Testis (tissue), 2 donors: ENCODE data around the gene CHST2.

Experiments
- POLR2A ChIP-seq: fragments of 450-650 bp; IDR thresholded peaks from one replicate; pipeline ENCODE4 v1.6.1; 2017; ENCODE audit warnings: antibody characterized with exemption, mild to moderate bottlenecking, moderate library complexity
- TF ChIP-seq, protein P1 (sequence below), 3 experiments: fragments of 450-650 bp in 2 of 3; fragments of 200-600 bp in 1 of 3; sonication (generic) in 1 of 3; IDR thresholded peaks; one replicate each; pipeline ENCODE4 v1.5.1; 2016 to 2019; ENCODE audit warnings: antibody characterized with exemption in 3 of 3, mild to moderate bottlenecking in 2 of 3, moderate library complexity in 1 of 3

DNA sequence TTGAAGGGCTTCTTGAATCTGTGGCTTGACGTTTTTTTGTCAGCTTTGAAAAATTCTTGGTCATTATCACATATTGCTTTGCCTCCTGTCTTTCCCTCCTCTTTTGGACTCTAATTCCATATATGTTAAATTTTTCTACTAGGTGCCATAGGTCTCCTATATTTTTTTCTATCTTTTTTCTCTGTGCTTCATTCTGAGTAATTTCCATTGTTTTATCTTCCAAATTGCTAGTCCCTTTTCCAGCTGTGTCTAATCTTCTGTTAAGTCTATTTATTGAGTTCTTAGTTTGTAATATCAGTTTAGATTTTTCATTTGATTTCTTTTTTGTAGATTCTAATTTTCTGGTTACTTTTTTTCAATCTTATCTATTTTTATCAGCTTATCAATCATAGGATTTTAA, 53.7 kb downstream of the CHST2 start:
- TF ChIP-seq, protein P1, sequence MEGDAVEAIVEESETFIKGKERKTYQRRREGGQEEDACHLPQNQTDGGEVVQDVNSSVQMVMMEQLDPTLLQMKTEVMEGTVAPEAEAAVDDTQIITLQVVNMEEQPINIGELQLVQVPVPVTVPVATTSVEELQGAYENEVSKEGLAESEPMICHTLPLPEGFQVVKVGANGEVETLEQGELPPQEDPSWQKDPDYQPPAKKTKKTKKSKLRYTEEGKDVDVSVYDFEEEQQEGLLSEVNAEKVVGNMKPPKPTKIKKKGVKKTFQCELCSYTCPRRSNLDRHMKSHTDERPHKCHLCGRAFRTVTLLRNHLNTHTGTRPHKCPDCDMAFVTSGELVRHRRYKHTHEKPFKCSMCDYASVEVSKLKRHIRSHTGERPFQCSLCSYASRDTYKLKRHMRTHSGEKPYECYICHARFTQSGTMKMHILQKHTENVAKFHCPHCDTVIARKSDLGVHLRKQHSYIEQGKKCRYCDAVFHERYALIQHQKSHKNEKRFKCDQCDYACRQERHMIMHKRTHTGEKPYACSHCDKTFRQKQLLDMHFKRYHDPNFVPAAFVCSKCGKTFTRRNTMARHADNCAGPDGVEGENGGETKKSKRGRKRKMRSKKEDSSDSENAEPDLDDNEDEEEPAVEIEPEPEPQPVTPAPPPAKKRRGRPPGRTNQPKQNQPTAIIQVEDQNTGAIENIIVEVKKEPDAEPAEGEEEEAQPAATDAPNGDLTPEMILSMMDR (IDR thresholded peaks at IDR 0.05): no peak
- no peak for TF ChIP-seq POLR2A
